Aorta (tissue), 5 donors: Measurements from ENCODE around the gene NEXN. TPM values are rescaled to one million over a fixed set of nuclear protein-coding genes. Genes with fewer than 3 reads are reported as not detected.

ENCODE experiments used
- ATAC-seq: fragments of 200-7000 bp; cut with Tn5 transposase; one replicate; pipeline ENCODE4 v1.9.1; 2022; ENCODE audit warnings: moderate library complexity; ENCODE audit not compliant: low FRiP score
- DNase-seq, 2 donors: peaks; one replicate each; pipeline ENCODE4 v3.0.0-alpha.2; 2020
- H3K27ac ChIP-seq, 2 donors: one replicate each; pipeline ENCODE4 v1.5.1; 2013; ENCODE audit warnings: low read length in 2 of 2, mild to moderate bottlenecking in 2 of 2, moderate library complexity in 2 of 2, control low read depth in 1 of 2, inconsistent platforms in 1 of 2, low read depth in 1 of 2
- H3K27me3 ChIP-seq, 2 donors: one replicate each; pipeline ENCODE4 v1.6.1; 2013; ENCODE audit warnings: control low read depth in 1 of 2, low read length in 1 of 2, mild to moderate bottlenecking in 1 of 2, moderate library complexity in 1 of 2; ENCODE audit not compliant: insufficient read depth in 2 of 2, control insufficient read depth in 1 of 2
- H3K36me3 ChIP-seq, 2 donors: one replicate each; pipeline ENCODE4 v1.6.1; 2013; ENCODE audit warnings: control low read depth in 1 of 2, low read length in 1 of 2, mild to moderate bottlenecking in 1 of 2; ENCODE audit not compliant: insufficient read depth in 2 of 2, control insufficient read depth in 1 of 2
- H3K4me1 ChIP-seq, 2 donors: one replicate each; pipeline ENCODE4 v1.6.1; 2013; ENCODE audit warnings: low read length in 2 of 2, control low read depth in 1 of 2, mild to moderate bottlenecking in 1 of 2, moderate library complexity in 1 of 2; ENCODE audit not compliant: insufficient read depth in 2 of 2, control insufficient read depth in 1 of 2
- H3K4me3 ChIP-seq, 2 donors: one replicate each; pipeline ENCODE4 v1.5.1; 2013; ENCODE audit warnings: low read length in 2 of 2, control low read depth in 1 of 2, mild to moderate bottlenecking in 1 of 2
- H3K9me3 ChIP-seq: one replicate; pipeline ENCODE4 v1.6.1; 2013; ENCODE audit warnings: mild to moderate bottlenecking, low read length; ENCODE audit not compliant: control insufficient read depth
- WGBS, 2 donors: extraction: QIAGEN DNeasy Blood & Tissue Kit; methylation state at CpG; one replicate each; pipeline ENCODE4 v1.1.7; 2013; 5-methylcytosine and 5-hydroxymethylcytosine counted together
- intact Hi-C, 2 donors: fragments of 100-400 bp; cut with DNase I; formaldehyde crosslinking; loops; one replicate each; pipeline versions ENCODE4 v1.14.2 to v1.15.0; 2022
- polyA plus RNA-seq, 2 donors: library from polyadenylated mRNA; stranded (reverse); fragments of 200-250 nt; gene quantifications; one replicate each; pipeline ENCODE4 v1.2.3, GENCODE V29; 2013
- total RNA-seq, 2 donors: library from RNA; stranded (reverse); fragmentation: NEBNext Ultra II Directional; extraction: Animal tissue kit (Norgen Biotek cat#: 25700); gene quantifications; one replicate each; pipeline ENCODE4 v1.2.1, GENCODE V29; 2021
- donor health status: healthy with polysubstance abuse.
- donor health status: Bipolar disorder and iron deficiency.
- donor health status: DM: no; HTN: no; CAD: no.
- donor health status: DM: no; HTN: no; CAD: no.
- donor health status: DM: yes; HTN: yes; CAD: no.

NEXN gene
- total and polyA plus RNA-seq, 4 donors, result 81.9 to 237 (median 146) TPM

DNA sequence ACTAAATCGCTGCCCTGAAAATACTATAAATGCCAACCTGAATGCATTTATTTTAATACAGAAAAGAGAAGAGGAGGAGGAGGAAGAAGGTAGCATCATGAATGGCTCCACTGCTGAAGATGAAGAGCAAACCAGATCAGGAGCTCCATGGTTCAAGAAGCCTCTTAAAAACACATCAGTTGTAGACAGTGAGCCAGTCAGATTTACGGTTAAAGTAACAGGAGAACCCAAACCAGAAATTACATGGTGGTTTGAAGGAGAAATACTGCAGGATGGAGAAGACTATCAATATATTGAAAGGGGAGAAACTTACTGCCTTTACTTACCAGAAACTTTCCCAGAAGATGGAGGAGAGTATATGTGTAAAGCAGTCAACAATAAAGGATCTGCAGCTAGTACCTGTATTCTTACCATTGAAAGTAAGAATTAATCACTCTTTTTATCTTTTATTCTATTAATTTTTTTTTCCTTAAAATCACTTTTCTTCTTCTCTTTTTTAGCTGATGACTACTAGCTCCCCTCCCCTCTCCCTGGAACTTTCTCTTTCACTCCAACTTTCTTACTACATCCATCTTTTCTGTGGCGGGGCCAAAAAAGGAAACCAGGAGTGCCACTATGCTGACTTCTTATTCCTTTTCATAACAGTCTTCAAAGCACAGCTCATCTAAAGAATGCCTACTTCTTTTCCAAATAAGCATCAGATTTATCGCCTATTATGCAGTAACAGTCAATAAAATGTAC is 54.1 kb downstream of the NEXN start:
- ATAC-seq (no peak), DNase-seq (no peak)
- 88% methylated on average over 4 of the region's 4 CpGs for WGBS, 2 donors
- no peak overlapping the region for H3K4me3 ChIP-seq
- peaks cover 0 to 3% of the 10 kb centered on the region in 2 donors for H3K4me1 ChIP-seq
- H3K36me3 ChIP-seq, result peaks cover 0 to 3% of the 10 kb centered on the region in 2 donors
- intact Hi-C loops, result no loop called here
- no peaks in the 10 kb centered on the region for H3K27me3 ChIP-seq
- no peaks in the 10 kb centered on the region for H3K9me3 ChIP-seq
- no peak overlapping the region for H3K27ac ChIP-seq

DNA sequence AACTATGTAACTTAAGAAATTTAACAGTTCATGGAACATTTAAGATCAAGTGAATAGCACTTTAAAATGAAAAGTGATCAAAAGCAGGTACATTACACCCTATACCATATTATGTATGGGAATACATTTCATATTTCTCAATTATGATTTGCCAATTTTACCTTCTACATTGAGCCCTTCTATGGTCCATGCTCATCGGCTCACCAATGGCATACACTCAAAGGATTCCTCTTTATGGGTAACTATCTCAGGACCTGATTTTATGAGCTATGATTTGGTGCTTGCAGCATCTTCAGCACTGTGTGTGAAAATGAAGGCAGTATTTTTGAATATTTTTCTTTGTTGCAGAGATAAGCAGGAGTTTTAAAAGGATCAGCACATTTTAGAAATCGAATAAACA is 56.9 kb downstream of the NEXN start:
- intact Hi-C loops, result no loop called here
- DNase-seq, result no peak
- Histone ChIP-seq H3K27me3 (no peaks in the 10 kb centered on the region), H3K4me3 (no peak overlapping the region), H3K9me3 (no peaks in the 10 kb centered on the region), H3K4me1 (peaks cover 0 to 5% of the 10 kb centered on the region in 2 donors), H3K36me3 (peaks cover 0 to 3% of the 10 kb centered on the region in 2 donors), H3K27ac (no peak overlapping the region)
- WGBS, 2 donors, result 78 to 81% methylated on average over 2 of the region's 2 CpGs
- ATAC-seq, result no peak

DNA sequence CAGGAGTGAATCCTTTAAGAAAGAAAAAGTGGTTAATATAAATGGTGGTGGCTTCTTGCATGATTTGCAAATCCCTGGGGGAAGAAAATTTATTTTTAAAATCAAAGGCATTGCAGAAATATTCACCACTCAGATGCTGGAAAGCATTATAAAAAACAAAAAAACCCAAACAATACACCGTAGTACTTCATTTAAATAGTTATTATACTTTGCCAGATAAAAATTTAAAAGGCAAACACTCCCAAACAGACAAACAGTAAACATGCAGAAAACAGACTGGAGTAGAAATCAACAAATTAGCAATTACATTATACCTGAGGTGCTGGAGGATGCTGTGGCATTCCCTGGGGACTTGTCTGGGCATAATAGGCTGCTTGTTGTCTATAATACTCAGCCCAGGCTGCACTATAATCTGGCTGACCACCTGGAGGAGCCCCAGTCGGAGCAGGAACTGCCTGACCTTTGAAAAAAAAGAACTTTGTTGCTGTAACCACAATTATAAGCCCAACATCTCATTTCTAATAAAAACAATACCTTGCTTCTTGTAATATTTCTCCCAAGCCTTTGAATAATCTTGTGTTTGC is 60.5 kb downstream of the NEXN start:
- H3K36me3 ChIP-seq, result peaks cover 3 to 4% of the 10 kb centered on the region in 2 donors
- H3K4me3 ChIP-seq, result no peak overlapping the region
- DNase-seq (no peak), ATAC-seq (no peak)
- H3K27ac ChIP-seq, result peak overlapping the region in 1 of 2 donors; percentile 51
- no peaks in the 10 kb centered on the region for H3K27me3 ChIP-seq
- H3K4me1 ChIP-seq, result peaks cover 0 to 2% of the 10 kb centered on the region in 2 donors
- 4% methylated on average over 2 of the region's 2 CpGs for WGBS, 2 donors
- intact Hi-C loops, result no loop called here
- no peaks in the 10 kb centered on the region for H3K9me3 ChIP-seq

DNA sequence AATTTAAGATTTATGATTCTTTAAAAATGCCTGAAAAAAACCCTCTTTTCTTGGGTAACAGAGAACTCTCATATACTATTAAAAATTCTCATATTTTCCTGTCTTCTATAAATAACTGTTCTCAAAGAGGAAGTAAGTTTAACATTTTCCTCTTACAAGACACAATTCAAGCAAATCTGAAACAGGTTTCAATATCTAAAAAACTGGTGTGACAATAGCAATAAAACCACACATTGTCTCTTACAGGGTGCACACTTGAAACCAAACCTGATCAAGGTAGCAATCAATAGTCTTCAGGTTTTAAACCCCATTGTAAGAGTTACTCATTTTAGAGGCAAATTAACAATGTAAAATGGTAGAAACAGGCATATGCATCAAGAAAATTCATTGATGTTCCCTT is 62.4 kb downstream of the NEXN start:
- Histone ChIP-seq H3K4me3 (no peak overlapping the region), H3K9me3 (no peaks in the 10 kb centered on the region), H3K36me3 (peaks cover 4 to 5% of the 10 kb centered on the region in 2 donors), H3K27ac (no peak overlapping the region), H3K4me1 (peaks cover 0 to 2% of the 10 kb centered on the region in 2 donors), H3K27me3 (no peaks in the 10 kb centered on the region)
- ATAC-seq (no peak), DNase-seq (no peak)
- intact Hi-C loops, result loop anchor here in 1 of 2 donors (5.0 kb wide), 1 partner anchor 34 kb away; no protein-coding TSS in a partner anchor

DNA sequence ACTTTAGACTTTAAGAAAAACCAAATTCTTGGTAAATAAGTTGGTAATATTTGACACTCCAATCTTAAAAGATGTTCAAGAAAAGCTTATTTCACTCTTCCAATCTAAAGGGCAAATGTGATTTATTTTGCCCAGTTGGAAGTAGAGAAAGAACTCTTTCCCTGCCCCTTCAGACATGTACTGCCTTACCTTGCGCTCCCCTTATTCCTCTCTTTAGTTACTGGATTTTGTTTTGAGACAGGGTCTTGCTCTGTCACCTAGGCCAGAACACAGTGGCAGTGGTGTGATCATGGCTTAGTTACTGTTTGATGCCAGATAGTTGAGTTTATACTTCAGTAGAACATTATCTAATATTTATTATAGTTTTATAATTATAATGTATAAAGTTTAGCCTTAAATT is 62.9 kb downstream of the NEXN start:
- no peak overlapping the region for H3K27ac ChIP-seq
- intact Hi-C loops, result loop anchor here in 1 of 2 donors (5.0 kb wide), 1 partner anchor 34 kb away; no protein-coding TSS in a partner anchor
- no peaks in the 10 kb centered on the region for H3K27me3 ChIP-seq
- peaks cover 0 to 2% of the 10 kb centered on the region in 2 donors for H3K4me1 ChIP-seq
- no peak overlapping the region for H3K4me3 ChIP-seq
- H3K36me3 ChIP-seq, result peaks cover 4 to 5% of the 10 kb centered on the region in 2 donors
- DNase-seq, result no peak
- no peaks in the 10 kb centered on the region for H3K9me3 ChIP-seq
- 99 to 100% methylated on average over 1 of the region's 1 CpG for WGBS, 2 donors
- no peak for ATAC-seq

DNA sequence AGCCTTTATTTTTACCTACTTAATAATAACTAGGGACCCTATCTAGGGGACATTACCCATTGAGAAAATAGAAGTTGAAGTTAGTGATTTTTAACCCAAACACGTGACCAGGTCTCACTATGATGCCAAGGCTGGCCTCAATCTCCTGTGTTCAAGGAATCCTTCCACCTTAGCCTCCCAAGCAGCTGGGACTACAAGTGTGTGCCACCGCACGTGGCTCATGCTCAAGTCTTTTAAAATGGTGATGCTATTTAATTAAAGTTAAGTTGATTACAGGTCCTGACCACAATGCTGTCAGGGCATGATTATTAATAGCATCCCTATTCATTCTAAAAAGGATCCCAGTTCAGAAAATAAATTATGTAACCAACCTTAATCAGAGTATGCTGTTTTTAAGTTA is 65.5 kb downstream of the NEXN start:
- H3K36me3 ChIP-seq, result peaks cover 4 to 7% of the 10 kb centered on the region in 2 donors
- ATAC-seq, result no peak
- peaks cover 0 to 2% of the 10 kb centered on the region in 2 donors for H3K4me1 ChIP-seq
- H3K27ac ChIP-seq, result no peak overlapping the region
- no peaks in the 10 kb centered on the region for H3K9me3 ChIP-seq
- no peaks in the 10 kb centered on the region for H3K27me3 ChIP-seq
- DNase-seq, result no peak
- 94 to 97% methylated on average over 3 of the region's 3 CpGs for whole genome bisulfite sequencing, 2 donors
- intact Hi-C loops, result loop anchor here in 1 of 2 donors (5.0 kb wide), 1 partner anchor 37 kb away; no protein-coding TSS in a partner anchor
- no peak overlapping the region for H3K4me3 ChIP-seq

DNA sequence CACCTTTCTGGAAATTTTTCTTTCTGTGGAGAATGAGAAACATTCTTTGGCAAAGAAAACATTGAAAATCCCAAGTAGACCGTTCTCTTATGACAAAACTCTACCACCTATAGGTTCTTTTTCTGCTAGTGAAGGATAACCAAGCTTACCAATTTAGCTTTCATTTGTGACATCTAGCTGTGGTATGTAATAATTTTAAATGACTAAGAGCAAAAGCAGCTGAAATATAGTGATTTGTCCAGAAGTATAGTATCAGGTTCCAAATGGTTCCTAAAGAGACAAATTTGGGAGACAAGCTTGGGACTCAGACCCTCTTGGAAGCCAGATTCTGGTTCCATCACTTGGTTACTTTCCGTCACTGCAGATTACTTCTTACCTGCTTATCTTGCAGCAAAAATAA is 66.1 kb downstream of the NEXN start:
- Histone ChIP-seq H3K27me3 (no peaks in the 10 kb centered on the region), H3K36me3 (peaks cover 6 to 7% of the 10 kb centered on the region in 2 donors), H3K9me3 (no peaks in the 10 kb centered on the region), H3K27ac (no peak overlapping the region), H3K4me1 (no peaks in the 10 kb centered on the region), H3K4me3 (no peak overlapping the region)
- WGBS, 2 donors, result 83 to 89% methylated on average over 2 of the region's 2 CpGs
- ATAC-seq (no peak), DNase-seq (no peak)
- intact Hi-C loops, result loop anchor here in 1 of 2 donors (5.0 kb wide), 1 partner anchor 37 kb away; no protein-coding TSS in a partner anchor

DNA sequence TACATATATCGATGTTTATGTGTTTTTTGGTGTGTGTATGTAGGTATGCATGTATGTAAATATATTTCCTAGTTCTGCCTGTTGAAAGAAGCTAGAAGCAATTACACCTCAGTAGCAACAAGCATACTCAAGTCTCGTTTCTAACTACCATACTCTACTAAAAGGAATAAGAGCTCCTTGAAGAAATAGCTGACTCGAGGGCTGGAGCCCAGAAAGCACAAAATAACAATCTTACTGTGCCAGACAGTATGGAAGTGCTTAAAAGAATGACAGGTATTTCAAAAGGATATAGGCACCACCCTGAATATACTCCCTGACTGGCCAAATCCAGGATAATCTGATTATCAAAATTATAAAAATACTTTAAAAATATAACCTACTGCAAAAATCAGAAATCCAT is 67.3 kb downstream of the NEXN start:
- Histone ChIP-seq H3K36me3 (peaks cover 10% of the 10 kb centered on the region in 2 donors), H3K27ac (no peak overlapping the region), H3K4me1 (no peaks in the 10 kb centered on the region), H3K4me3 (no peak overlapping the region), H3K27me3 (no peaks in the 10 kb centered on the region), H3K9me3 (no peaks in the 10 kb centered on the region)
- no peak for DNase-seq
- intact Hi-C loops, result no loop called here
- WGBS, 2 donors, result 49 to 56% methylated on average over 3 of the region's 3 CpGs
- no peak for ATAC-seq

DNA sequence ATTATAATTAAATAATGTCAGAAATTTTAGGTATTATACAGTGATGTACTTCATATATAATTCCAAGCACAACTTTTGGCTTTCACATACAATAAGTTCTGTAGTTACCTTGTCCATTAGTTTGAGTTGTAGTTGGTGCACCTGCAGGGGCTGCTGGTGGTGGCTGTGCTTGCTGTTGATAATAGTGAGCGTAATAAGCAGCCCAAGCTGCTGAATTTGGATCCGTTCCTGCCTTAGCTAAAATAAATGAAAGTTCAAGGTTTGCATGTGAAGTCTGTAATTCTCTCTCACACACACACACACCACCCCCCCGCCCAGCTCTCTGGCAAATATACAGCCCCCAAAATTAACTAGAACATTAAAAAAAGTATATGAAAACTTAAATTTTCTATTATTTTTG is 68.0 kb downstream of the NEXN start:
- Histone ChIP-seq H3K27ac (no peak overlapping the region), H3K4me3 (no peak overlapping the region), H3K27me3 (no peaks in the 10 kb centered on the region), H3K4me1 (no peaks in the 10 kb centered on the region), H3K36me3 (peaks cover 6 to 10% of the 10 kb centered on the region in 2 donors), H3K9me3 (no peaks in the 10 kb centered on the region)
- no peak for DNase-seq
- no peak for ATAC-seq
- intact Hi-C loops, result no loop called here
- WGBS, 2 donors, result 64 to 68% methylated on average over 3 of the region's 3 CpGs
